Stimulated activated memory B cell treated with anti-CD40 and anti-IgM and Interleukin-4, amounts not matched to agents 10 μg/mL and 1 μg/mL and 100 μg/mL, for 72 hours (primary cell): ENCODE data around the gene TMEM163.

Experiments used
- ATAC-seq: fragments of 150-1000 bp; cut with Tn5 transposase; 2 replicates; pipeline ENCODE4 v1.10.0; 2021
- H3K27ac Mint-ChIP-seq: one replicate; pipeline ENCODE4 v1.8.0; 2022; ENCODE audit warnings: mild to moderate bottlenecking, mixed read lengths
- H3K27me3 Mint-ChIP-seq: one replicate; pipeline ENCODE4 v1.8.0; 2022; ENCODE audit warnings: mixed read lengths
- H3K36me3 Mint-ChIP-seq: one replicate; pipeline ENCODE4 v1.8.0; 2022; ENCODE audit warnings: mixed read lengths
- H3K4me1 Mint-ChIP-seq: one replicate; pipeline ENCODE4 v1.8.0; 2022; ENCODE audit warnings: mixed read lengths
- H3K4me3 Mint-ChIP-seq: one replicate; pipeline ENCODE4 v1.8.0; 2022; ENCODE audit warnings: mild to moderate bottlenecking, moderate library complexity, mixed read lengths
- H3K9me3 Mint-ChIP-seq: one replicate; pipeline ENCODE4 v1.8.0; 2022; ENCODE audit warnings: mixed read lengths

The TMEM163 gene

DNA sequence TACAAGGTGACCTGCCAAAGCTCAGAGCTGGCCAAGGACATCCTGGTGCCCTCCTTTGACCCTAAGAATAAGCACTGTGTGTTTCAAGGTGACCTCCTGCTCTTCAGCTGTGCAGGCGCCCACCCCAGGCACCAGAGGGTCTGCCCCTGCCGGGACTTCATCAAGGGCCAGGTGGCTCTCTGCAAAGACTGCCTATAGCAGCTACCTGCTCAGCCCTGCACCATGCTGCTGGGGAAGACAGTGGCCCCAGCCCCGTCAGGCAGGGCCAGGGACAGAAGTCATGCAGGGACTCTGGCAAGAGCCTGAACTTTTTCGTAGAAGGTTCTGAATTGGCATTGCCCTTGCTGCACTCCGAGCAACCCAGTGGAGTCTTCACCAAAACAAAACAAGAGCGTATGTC is 270.1 kb downstream of the TMEM163 start:
- Mint-ChIP-seq H3K27ac (peak overlapping the region; percentile 14), H3K4me3 (no peak overlapping the region), H3K27me3 (no peaks in the 10 kb centered on the region), H3K9me3 (no peaks in the 10 kb centered on the region), H3K36me3 (peaks cover 31% of the 10 kb centered on the region), H3K4me1 (peaks cover 15% of the 10 kb centered on the region)
- ATAC-seq: no peak

GRCh38 chr2:134447669-134448068 is 271.1 kb downstream of the TMEM163 start:
- H3K27me3 Mint-ChIP-seq: no peaks in the 10 kb centered on the region
- peaks cover 15% of the 10 kb centered on the region for H3K4me1 Mint-ChIP-seq
- peak overlapping the region; percentile 56 for H3K27ac Mint-ChIP-seq
- no peak overlapping the region for H3K4me3 Mint-ChIP-seq
- H3K36me3 Mint-ChIP-seq: peaks cover 37% of the 10 kb centered on the region
- ATAC-seq: no peak
- no peaks in the 10 kb centered on the region for H3K9me3 Mint-ChIP-seq

- H3K4me1 Mint-ChIP-seq: peaks cover 15% of the 10 kb centered on the region
- no peaks in the 10 kb centered on the region for H3K9me3 Mint-ChIP-seq
- H3K27me3 Mint-ChIP-seq: no peaks in the 10 kb centered on the region
- H3K4me3 Mint-ChIP-seq: no peak overlapping the region
- H3K36me3 Mint-ChIP-seq: peaks cover 48% of the 10 kb centered on the region
- peak overlapping the region; percentile 56 for H3K27ac Mint-ChIP-seq
- no peak for ATAC-seq
These were observed 272.3 kb downstream of the TMEM163 start for GRCh38 chr2:134446383-134447017.

- H3K27me3 Mint-ChIP-seq: no peaks in the 10 kb centered on the region
These were observed 272.8 kb downstream of the TMEM163 start for GRCh38 chr2:134445985-134446382.

GRCh38 chr2:134445116-134445515 is 273.7 kb downstream of the TMEM163 start:
- Mint-ChIP-seq H3K4me1 (peaks cover 2% of the 10 kb centered on the region), H3K27me3 (no peaks in the 10 kb centered on the region), H3K9me3 (no peaks in the 10 kb centered on the region), H3K4me3 (no peak overlapping the region), H3K36me3 (peaks cover 56% of the 10 kb centered on the region), H3K27ac (peak overlapping the region; percentile 37)
- ATAC-seq: no peak

More at GRCh38 chr2:134445985-134446382, 272.8 kb downstream of the TMEM163 start:
- H3K4me3 Mint-ChIP-seq: no peak overlapping the region
- no peak for ATAC-seq
- peak overlapping the region; percentile 37 for H3K27ac Mint-ChIP-seq
- H3K36me3 Mint-ChIP-seq: peaks cover 53% of the 10 kb centered on the region
- H3K4me1 Mint-ChIP-seq: peaks cover 11% of the 10 kb centered on the region
- no peaks in the 10 kb centered on the region for H3K9me3 Mint-ChIP-seq

GRCh38 chr2:134443814-134444480 is 274.9 kb downstream of the TMEM163 start:
- Mint-ChIP-seq H3K36me3 (peaks cover 54% of the 10 kb centered on the region), H3K4me3 (no peak overlapping the region), H3K4me1 (no peaks in the 10 kb centered on the region), H3K27me3 (no peaks in the 10 kb centered on the region), H3K9me3 (no peaks in the 10 kb centered on the region), H3K27ac (no peak overlapping the region)
- no peak for ATAC-seq

DNA sequence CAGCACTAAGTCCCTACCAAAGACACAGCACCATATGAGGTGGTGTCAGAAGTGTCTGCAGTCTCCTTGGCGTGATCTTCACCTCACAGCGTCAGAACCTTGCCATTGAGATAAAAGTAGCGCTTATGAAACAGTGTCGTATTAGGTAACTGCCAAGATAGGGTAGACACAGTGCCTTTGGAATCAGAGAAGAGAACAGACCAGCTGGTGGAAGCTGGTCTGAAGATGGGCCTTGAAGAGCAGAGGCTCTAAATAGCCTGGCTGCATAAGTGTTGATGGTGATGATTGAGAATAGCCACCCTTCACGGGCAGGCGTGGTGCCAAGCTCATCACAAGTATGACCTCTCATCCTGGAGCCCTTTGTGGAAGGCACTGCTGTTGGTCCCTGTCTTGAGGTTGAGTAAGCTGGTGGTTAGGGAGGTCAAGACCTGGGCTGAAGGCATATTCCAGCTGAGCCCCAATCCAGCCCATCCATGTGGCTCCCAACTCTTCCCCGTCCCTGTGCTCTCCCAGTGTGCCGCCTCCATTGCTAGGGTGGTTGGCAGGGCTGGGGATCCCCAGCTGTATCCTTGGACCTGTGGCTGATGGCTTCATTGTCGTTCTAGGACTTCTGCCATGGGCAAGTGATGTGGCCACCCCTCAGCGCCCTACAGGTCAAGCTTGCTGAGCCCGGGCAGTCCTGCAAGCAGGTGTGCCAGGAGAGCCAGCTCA is 277.5 kb downstream of the TMEM163 start:
- no peaks in the 10 kb centered on the region for H3K27me3 Mint-ChIP-seq
- no peak overlapping the region for H3K4me3 Mint-ChIP-seq
- H3K4me1 Mint-ChIP-seq: no peaks in the 10 kb centered on the region
- no peak overlapping the region for H3K27ac Mint-ChIP-seq
- ATAC-seq: no peak
- no peaks in the 10 kb centered on the region for H3K9me3 Mint-ChIP-seq
- peaks cover 38% of the 10 kb centered on the region for H3K36me3 Mint-ChIP-seq

GRCh38 chr2:134440336-134440909 is 278.4 kb downstream of the TMEM163 start:
- Mint-ChIP-seq H3K4me3 (no peak overlapping the region), H3K27ac (peak overlapping the region; percentile 33), H3K9me3 (no peaks in the 10 kb centered on the region), H3K36me3 (peaks cover 39% of the 10 kb centered on the region), H3K27me3 (no peaks in the 10 kb centered on the region), H3K4me1 (no peaks in the 10 kb centered on the region)
- ATAC-seq: no peak

- Mint-ChIP-seq H3K36me3 (peaks cover 59% of the 10 kb centered on the region), H3K4me3 (no peak overlapping the region), H3K27ac (peak overlapping the region; percentile 21), H3K9me3 (no peaks in the 10 kb centered on the region), H3K4me1 (peaks cover 5% of the 10 kb centered on the region), H3K27me3 (no peaks in the 10 kb centered on the region)
- no peak for ATAC-seq
These were observed 280.4 kb downstream of the TMEM163 start for GRCh38 chr2:134438371-134438770.

GRCh38 chr2:134436706-134437105 is 282.1 kb downstream of the TMEM163 start:
- no peaks in the 10 kb centered on the region for H3K9me3 Mint-ChIP-seq
- no peak overlapping the region for H3K27ac Mint-ChIP-seq
- ATAC-seq: no peak
- no peaks in the 10 kb centered on the region for H3K27me3 Mint-ChIP-seq
- H3K36me3 Mint-ChIP-seq: peaks cover 51% of the 10 kb centered on the region
- H3K4me3 Mint-ChIP-seq: no peak overlapping the region
- H3K4me1 Mint-ChIP-seq: peaks cover 5% of the 10 kb centered on the region

GRCh38 chr2:134435936-134436335 is 282.9 kb downstream of the TMEM163 start:
- no peaks in the 10 kb centered on the region for H3K9me3 Mint-ChIP-seq
- H3K27me3 Mint-ChIP-seq: no peaks in the 10 kb centered on the region
- no peak overlapping the region for H3K27ac Mint-ChIP-seq
- no peak overlapping the region for H3K4me3 Mint-ChIP-seq
- ATAC-seq: no peak
- peaks cover 47% of the 10 kb centered on the region for H3K36me3 Mint-ChIP-seq
- peaks cover 5% of the 10 kb centered on the region for H3K4me1 Mint-ChIP-seq

- H3K27ac Mint-ChIP-seq: peak overlapping the region; percentile 2
- ATAC-seq: no peak
- H3K27me3 Mint-ChIP-seq: no peaks in the 10 kb centered on the region
These were observed 283.3 kb downstream of the TMEM163 start for GRCh38 chr2:134435505-134435904.

DNA sequence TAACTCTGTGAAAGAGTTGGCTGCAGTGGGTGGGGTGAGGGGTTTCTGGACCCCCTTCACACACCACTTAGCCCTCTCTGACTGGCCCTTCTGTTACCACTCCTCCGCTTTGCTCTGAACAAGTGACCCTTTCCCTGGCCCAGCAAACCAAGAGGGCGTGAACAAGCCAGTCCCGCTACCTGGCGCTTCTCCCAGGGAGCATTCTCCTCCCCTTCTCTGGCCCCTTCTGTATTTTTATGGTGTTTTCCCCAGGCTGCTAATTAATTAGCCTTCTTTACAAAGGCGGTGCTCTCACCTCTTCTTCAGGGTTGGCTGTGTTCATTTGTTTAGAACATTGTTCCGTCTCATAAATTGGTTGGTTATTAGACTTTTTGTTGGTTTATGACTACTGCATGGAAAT is 284.8 kb downstream of the TMEM163 start:
- no peak for ATAC-seq
- Mint-ChIP-seq H3K4me1 (peaks cover 5% of the 10 kb centered on the region), H3K9me3 (no peaks in the 10 kb centered on the region), H3K27ac (no peak overlapping the region), H3K36me3 (peaks cover 45% of the 10 kb centered on the region), H3K4me3 (no peak overlapping the region), H3K27me3 (no peaks in the 10 kb centered on the region)

More at GRCh38 chr2:134435505-134435904, 283.3 kb downstream of the TMEM163 start:
- H3K36me3 Mint-ChIP-seq: peaks cover 50% of the 10 kb centered on the region
- no peak overlapping the region for H3K4me3 Mint-ChIP-seq
- peaks cover 5% of the 10 kb centered on the region for H3K4me1 Mint-ChIP-seq
- H3K9me3 Mint-ChIP-seq: no peaks in the 10 kb centered on the region

- Mint-ChIP-seq H3K36me3 (peaks cover 47% of the 10 kb centered on the region), H3K9me3 (no peaks in the 10 kb centered on the region), H3K4me1 (peaks cover 5% of the 10 kb centered on the region), H3K27ac (no peak overlapping the region), H3K27me3 (no peaks in the 10 kb centered on the region), H3K4me3 (no peak overlapping the region)
- no peak for ATAC-seq
These were observed 285.3 kb downstream of the TMEM163 start for GRCh38 chr2:134433469-134433868.

DNA sequence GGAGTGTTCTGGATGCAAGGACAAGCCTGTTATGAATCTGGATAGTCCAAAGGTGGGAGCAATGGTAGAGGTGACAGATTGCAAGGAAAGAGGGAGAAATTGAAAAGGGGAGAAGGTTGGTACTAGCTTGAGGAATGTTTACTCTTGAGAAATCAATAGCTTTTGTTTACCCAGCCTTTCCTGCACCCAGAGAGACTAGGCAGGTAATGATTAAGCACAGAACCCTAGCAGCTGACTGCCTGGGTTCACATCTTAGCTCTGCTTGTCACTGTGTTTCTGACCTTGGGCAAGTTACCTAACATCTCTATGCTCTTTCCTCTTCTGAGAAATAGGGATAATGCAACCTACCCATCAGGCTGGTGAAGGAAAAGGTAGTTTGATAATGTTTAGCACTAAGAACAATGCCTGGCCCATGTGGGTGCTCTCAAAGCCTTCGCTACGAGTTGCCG is 286.3 kb downstream of the TMEM163 start:
- no peak for ATAC-seq
- Mint-ChIP-seq H3K27ac (no peak overlapping the region), H3K9me3 (no peaks in the 10 kb centered on the region), H3K36me3 (peaks cover 53% of the 10 kb centered on the region), H3K27me3 (no peaks in the 10 kb centered on the region), H3K4me1 (peaks cover 5% of the 10 kb centered on the region), H3K4me3 (no peak overlapping the region)
